K562 (cell line): ENCODE measurements around the gene SERTAD4. TPM values are rescaled to one million over a fixed set of nuclear protein-coding genes. Genes with fewer than 3 reads are reported as not detected.

ENCODE experiments used
- ATAC-seq: fragments of 200-7000 bp; cut with Tn5 transposase; 3 replicates; pipeline ENCODE4 v1.9.1; 2020; ENCODE audit warnings: moderate library complexity
- BruUV-seq: library from RNA; stranded (reverse); fragments of 400-500 nt; replicated peaks from 2 replicates; lab custom pipeline; 2021; lab: Mats Ljungman, UMichigan
- CTCF ChIA-PET: fragments of 300-600 bp; formaldehyde crosslinking; extraction: SDS; loops from one replicate; lab custom pipeline; 2021; ENCODE audit warnings: low intra/inter-chr PET ratio; lab: Yijun Ruan, JAX
- POLR2A ChIA-PET: fragments of 300-600, 350-650 bp; sonication (Branson Sonifier 250); formaldehyde crosslinking; extraction: SDS; loops from one replicate; lab custom pipeline; 2021; ENCODE audit warnings: antibody characterized with exemption, inconsistent platforms; lab: Yijun Ruan, JAX
- DNase-seq, 4 experiments: peaks; one replicate each; pipeline versions ENCODE4 v3.0.0 to v3.0.0-alpha.2; 2011 to 2018; ENCODE audit warnings: low spot score in 3 of 4, mixed read lengths in 3 of 4; ENCODE audit errors: extremely low read depth in 1 of 4
- FAIRE-seq: peaks from 2 replicates; lab custom pipeline; 2011; peaks lifted over from hg19 to GRCh38; lab: Jason Lieb, UNC
- H2AFZ ChIP-seq: 2 replicates; pipeline ENCODE4 v1.6.0; 2011; ENCODE audit warnings: low read depth, low read length, control low read depth, inconsistent platforms
- H3K27ac ChIP-seq: fragments of 200-600 bp; 3 replicates; pipeline ENCODE4 v1.8.0; 2011; ENCODE audit warnings: low read depth, mild to moderate bottlenecking, control low read depth, inconsistent platforms, low read length, moderate library complexity, mixed read lengths; ENCODE audit errors: extremely low read depth
- H3K27me3 ChIP-seq, 2 experiments: fragments of 300-600 bp in 1 of 2; 2 replicates in 1 of 2; 3 replicates in 1 of 2; pipeline versions ENCODE4 v1.6.0 to v1.8.0; 2011; ENCODE audit warnings: inconsistent platforms in 2 of 2, low read length in 2 of 2, mild to moderate bottlenecking in 1 of 2, mixed read lengths in 1 of 2, moderate library complexity in 1 of 2; ENCODE audit not compliant: control insufficient read depth in 2 of 2, insufficient read depth in 2 of 2
- H3K36me3 ChIP-seq: fragments of 300-600 bp; 3 replicates; pipeline ENCODE4 v1.8.0; 2011; ENCODE audit warnings: mild to moderate bottlenecking, low read length, inconsistent platforms; ENCODE audit not compliant: control insufficient read depth, insufficient read depth
- H3K4me1 ChIP-seq, 2 experiments: fragments of 200-600 bp in 1 of 2; replicated peaks in 1 of 2; 2 replicates in 1 of 2; 3 replicates in 1 of 2; pipeline versions ENCODE4 v1.5.1 to v1.8.0; 2011; ENCODE audit warnings: inconsistent platforms in 2 of 2, low read length in 2 of 2, mild to moderate bottlenecking in 1 of 2, mixed read lengths in 1 of 2, moderate library complexity in 1 of 2; ENCODE audit not compliant: control insufficient read depth in 2 of 2, insufficient read depth in 2 of 2
- H3K4me2 ChIP-seq: 2 replicates; pipeline ENCODE4 v1.6.1; 2011; ENCODE audit warnings: low read length, control low read depth, inconsistent platforms, mixed read lengths; ENCODE audit not compliant: insufficient read depth
- H3K4me3 ChIP-seq: fragments of 200-600 bp; sonication (generic), shearing (Covaris generic); 2 replicates; pipeline ENCODE4 v1.5.1; 2016; ENCODE audit warnings: control low read depth, inconsistent platforms
- H3K79me2 ChIP-seq: fragments of 200-600 bp; 3 replicates; pipeline ENCODE4 v1.8.0; 2011; ENCODE audit warnings: low read length, inconsistent platforms; ENCODE audit not compliant: control insufficient read depth, insufficient read depth
- H3K9ac ChIP-seq, 2 experiments: 2 replicates each; pipeline versions ENCODE4 v1.6.0 to v1.6.1; 2011; ENCODE audit warnings: low read depth in 2 of 2, low read length in 2 of 2, control low read depth in 1 of 2, inconsistent platforms in 1 of 2, mild to moderate bottlenecking in 1 of 2, mixed read lengths in 1 of 2; ENCODE audit not compliant: insufficient read depth in 1 of 2
- H3K9me1 ChIP-seq: one replicate; pipeline ENCODE4 v1.6.0; 2011; ENCODE audit warnings: inconsistent platforms, mild to moderate bottlenecking, low read length, moderate library complexity; ENCODE audit not compliant: control insufficient read depth, insufficient read depth
- H3K9me3 ChIP-seq: replicated peaks from 2 replicates; pipeline ENCODE4 v1.5.1; 2011; ENCODE audit warnings: low read depth, low read length, inconsistent platforms; ENCODE audit not compliant: control insufficient read depth, insufficient read depth
- H4K20me1 ChIP-seq: replicated peaks from 2 replicates; pipeline ENCODE4 v1.6.1; 2011; ENCODE audit warnings: low read length, inconsistent platforms, mixed read lengths; ENCODE audit not compliant: control insufficient read depth, insufficient read depth
- ARID3A ChIP-seq: IDR thresholded peaks from 2 replicates; pipeline ENCODE4 v1.6.1; 2012; ENCODE audit warnings: low read depth, low read length, improper control_type of control experiment, borderline replicate concordance
- CBX5 ChIP-seq: IDR thresholded peaks from 2 replicates; pipeline ENCODE4 v1.6.1; 2014; ENCODE audit warnings: low read depth, borderline replicate concordance
- ESRRB ChIP-seq: fragments of 250-450 bp; sonication (Bioruptor Pico); IDR thresholded peaks from 2 replicates; pipeline ENCODE4 v1.5.0; 2020; ENCODE audit warnings: mild to moderate bottlenecking, moderate library complexity, borderline replicate concordance
- HNRNPK ChIP-seq: fragments of 200-400 bp; formaldehyde crosslinking; IDR thresholded peaks from one replicate; pipeline ENCODE4 v1.6.1; 2018; ENCODE audit warnings: mild to moderate bottlenecking, low read depth, low read length; ENCODE audit not compliant: poor library complexity, severe bottlenecking
- NR2C1 ChIP-seq, 2 experiments: fragments of 450-650 bp; IDR thresholded peaks; 2 replicates each; pipeline ENCODE4 v1.6.1; 2017; ENCODE audit warnings: mild to moderate bottlenecking in 2 of 2, antibody characterized with exemption in 1 of 2, inconsistent platforms in 1 of 2, missing compliant biosample characterization in 1 of 2, missing genetic modification characterization in 1 of 2
- RERE ChIP-seq: sonication (generic); formaldehyde crosslinking; IDR thresholded peaks from 2 replicates; pipeline ENCODE4 v1.8.0; 2023; ENCODE audit warnings: missing genetic modification reagents, mild to moderate bottlenecking, borderline replicate concordance
- SMARCC2 ChIP-seq: fragments of 450-650 bp; IDR thresholded peaks from 2 replicates; pipeline ENCODE4 v1.6.1; 2017; ENCODE audit warnings: antibody characterized with exemption, moderate library complexity, mild to moderate bottlenecking, low read depth
- THRAP3 ChIP-seq: fragments of 450-650 bp; IDR thresholded peaks from 2 replicates; pipeline ENCODE4 v1.6.1; 2016; ENCODE audit warnings: mild to moderate bottlenecking, inconsistent platforms, borderline replicate concordance
- ZNF551 ChIP-seq: fragments of 250-450 bp; sonication (Bioruptor Pico); IDR thresholded peaks from 2 replicates; pipeline ENCODE4 v1.5.0; 2021; ENCODE audit warnings: mild to moderate bottlenecking, moderate library complexity
- WGBS: fragments of 100-300 bp; shearing (Covaris generic); methylation state at CpG from one replicate; pipeline ENCODE4 v1.1.6; 2016; ENCODE audit warnings: low coverage, mixed read lengths; ENCODE audit not compliant: insufficient coverage; ENCODE audit errors: missing lambda C conversion rate; 5-methylcytosine and 5-hydroxymethylcytosine counted together
- in situ Hi-C: fragments of 300-500 bp; cut with MboI; formaldehyde crosslinking; loops from 4 replicates; pipeline ENCODE4 v1.15.0; 2018; ENCODE audit warnings: inconsistent platforms, mixed read lengths
- intact Hi-C: fragments of 100-400 bp; cut with micrococcal nuclease; formaldehyde crosslinking; loops from 2 replicates; pipeline ENCODE4 v1.14.2; 2022
- polyA plus RNA-seq, 8 experiments: library from polyadenylated mRNA; depleted of rRNA in 4 of 8; stranded (reverse) in 5 of 8; unstranded in 3 of 8; fragments of >200 nt; fragmentation: Nextera tagmentation in 2 of 8; fragmentation: Illumina TruSeq in 1 of 8; extraction: Ambion mirVana in 2 of 8; extraction: Trizol in 1 of 8; gene quantifications; 2 replicates each; pipeline versions ENCODE4 v1.2.1 to v1.2.3, GENCODE V29; 2011 to 2014; ENCODE audit warnings: inconsistent platforms in 1 of 8, missing spikeins in 1 of 8
- total RNA-seq, 7 experiments: library from RNA; depleted of rRNA in 6 of 7; stranded (reverse); fragments of >200 nt in 6 of 7; fragmentation: Illumina TruSeq in 2 of 7; extraction: Trizol in 2 of 7; gene quantifications; 2 replicates each; pipeline versions ENCODE4 v1.2.1 to v1.2.3, GENCODE V29; 2011 to 2021; ENCODE audit warnings: low replicate concordance in 1 of 7

SERTAD4 gene
- total and polyA plus RNA-seq, 9 of the 15 experiments (the other 6 are each of a cell fraction or from before 2014, with no cell fraction given): not detected

- no peaks in the 10 kb centered on the region for H3K79me2 ChIP-seq
- no peak overlapping the region for H3K4me2 ChIP-seq
- H3K9me3 ChIP-seq: no peaks in the 10 kb centered on the region
- no peaks in the 10 kb centered on the region for H3K9me1 ChIP-seq
- no peaks in the 10 kb centered on the region for H3K36me3 ChIP-seq
- ChIA-PET CTCF (no interaction called here), POLR2A (no interaction called here)
- peaks cover 5 to 13% of the 10 kb centered on the region in 2 experiments; a peak in 2 of 5 replicates for H3K27me3 ChIP-seq
- BruUV-seq: no TSS peak
- no peak overlapping the region for H3K4me3 ChIP-seq
- 0% methylated on average over 4 of the region's 4 CpGs for WGBS
- intact Hi-C loops (no loop called here), in situ Hi-C loops (no loop called here)
- no peaks in the 10 kb centered on the region for H4K20me1 ChIP-seq
- no peak overlapping the region for H3K27ac ChIP-seq
- no peak overlapping the region for H2AFZ ChIP-seq
- peaks cover 0 to 6% of the 10 kb centered on the region in 2 experiments; a peak in 1 of 5 replicates for H3K4me1 ChIP-seq
- TF ChIP-seq ZNF551 (CRISPR knock-in tag): no peak
- TF ChIP-seq THRAP3: no peak
- no peak for TF ChIP-seq ESRRB (CRISPR knock-in tag)
- no peak for TF ChIP-seq NR2C1 (IDR thresholded peaks at IDR 0.05)
- TF ChIP-seq NR2C1 (tag; IDR thresholded peaks at IDR 0.05): no peak
- TF ChIP-seq HNRNPK: no peak
- TF ChIP-seq ARID3A: no peak
- TF ChIP-seq SMARCC2: no peak
- no peak for TF ChIP-seq RERE (CRISPR knock-in tag)
- no peak for TF ChIP-seq CBX5
- H3K9ac ChIP-seq: no peak overlapping the region
- no peak for FAIRE-seq
- ATAC-seq: no peak
- no peak for DNase-seq
Measured at GRCh38 chr1:210289248-210289647, 56.7 kb downstream of the SERTAD4 start.
